ENCODE data around the gene HLX.

HLX gene

GRCh38 chr1:220882061-220882891 lies 3.0 kb downstream of the HLX start:
- DNase-seq (ENCODE audit: low read depth in 2 of 2), result no peak

- DNase-seq (ENCODE audit: low read depth in 2 of 2), result no peak
These were observed 5.1 kb downstream of the HLX start for GRCh38 chr1:220884109-220884980.

DNA sequence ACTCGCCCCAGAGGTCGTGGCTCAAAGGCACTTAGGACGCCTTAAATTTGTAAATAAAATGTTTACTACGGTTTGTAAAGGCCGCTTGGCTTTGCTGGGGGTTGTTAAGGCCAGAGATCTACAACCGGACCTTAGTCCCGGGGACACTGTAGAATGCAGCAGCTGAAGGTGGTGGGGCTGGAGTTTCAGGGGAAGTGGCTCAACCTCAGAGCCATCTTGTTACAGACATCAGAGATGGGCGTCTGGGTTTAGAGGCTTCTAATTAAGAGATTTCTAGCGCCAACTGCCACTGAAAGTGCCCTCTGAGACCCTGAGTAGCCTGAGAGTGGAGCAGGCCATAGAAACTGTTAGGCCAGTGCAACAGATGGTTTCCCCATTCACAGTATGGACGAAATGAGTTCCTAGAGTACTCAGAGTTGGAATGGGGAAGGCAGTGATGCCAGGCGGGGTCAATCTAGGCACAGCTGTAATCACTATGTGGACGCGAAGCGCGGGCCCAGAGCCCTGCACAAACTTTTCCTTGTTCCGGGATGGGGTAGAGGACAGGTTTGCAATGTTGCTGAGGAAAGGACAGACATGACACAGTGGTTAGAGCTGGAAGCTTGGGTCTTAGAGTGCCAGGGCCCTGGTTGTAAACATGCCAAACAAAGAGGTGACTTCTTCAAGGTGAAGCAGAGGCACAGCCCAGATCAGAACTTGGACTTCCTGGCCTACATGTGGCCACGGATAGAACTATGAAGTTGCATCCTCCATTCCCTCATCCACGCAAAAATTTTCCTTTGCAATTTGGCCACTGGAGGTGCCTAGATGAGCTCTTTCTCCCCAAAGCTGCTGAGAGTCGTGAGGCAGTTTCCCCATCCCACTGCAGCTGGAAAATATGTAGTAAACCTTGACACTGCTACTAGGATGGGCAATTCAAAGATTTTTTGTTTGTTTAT lies 6.0 kb downstream of the HLX start:
- no peak for DNase-seq (ENCODE audit: low read depth in 2 of 2)

- no peak for DNase-seq (ENCODE audit: low read depth in 2 of 2)
These were observed 6.7 kb downstream of the HLX start for GRCh38 chr1:220885971-220886370.

GRCh38 chr1:220886470-220887201 lies 7.4 kb downstream of the HLX start:
- DNase-seq (ENCODE audit: low read depth in 2 of 2), result no peak

DNA sequence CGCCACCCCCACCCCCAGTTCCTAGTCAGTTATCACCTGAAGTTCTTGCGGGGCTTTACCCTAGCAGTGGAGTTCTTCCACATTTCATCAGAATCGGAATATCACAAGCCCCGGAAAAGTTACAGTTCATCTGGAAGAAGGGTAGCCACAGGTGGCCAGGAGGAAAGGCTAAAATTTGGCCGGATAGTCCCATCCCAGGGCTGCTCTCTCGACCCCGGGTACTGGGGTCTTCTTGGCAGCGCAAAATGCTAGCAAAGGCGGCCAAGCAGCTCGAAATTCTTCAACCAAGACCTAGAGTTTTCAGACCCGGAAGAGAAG lies 7.9 kb downstream of the HLX start:
- no peak for DNase-seq (ENCODE audit: low read depth in 2 of 2)

DNA sequence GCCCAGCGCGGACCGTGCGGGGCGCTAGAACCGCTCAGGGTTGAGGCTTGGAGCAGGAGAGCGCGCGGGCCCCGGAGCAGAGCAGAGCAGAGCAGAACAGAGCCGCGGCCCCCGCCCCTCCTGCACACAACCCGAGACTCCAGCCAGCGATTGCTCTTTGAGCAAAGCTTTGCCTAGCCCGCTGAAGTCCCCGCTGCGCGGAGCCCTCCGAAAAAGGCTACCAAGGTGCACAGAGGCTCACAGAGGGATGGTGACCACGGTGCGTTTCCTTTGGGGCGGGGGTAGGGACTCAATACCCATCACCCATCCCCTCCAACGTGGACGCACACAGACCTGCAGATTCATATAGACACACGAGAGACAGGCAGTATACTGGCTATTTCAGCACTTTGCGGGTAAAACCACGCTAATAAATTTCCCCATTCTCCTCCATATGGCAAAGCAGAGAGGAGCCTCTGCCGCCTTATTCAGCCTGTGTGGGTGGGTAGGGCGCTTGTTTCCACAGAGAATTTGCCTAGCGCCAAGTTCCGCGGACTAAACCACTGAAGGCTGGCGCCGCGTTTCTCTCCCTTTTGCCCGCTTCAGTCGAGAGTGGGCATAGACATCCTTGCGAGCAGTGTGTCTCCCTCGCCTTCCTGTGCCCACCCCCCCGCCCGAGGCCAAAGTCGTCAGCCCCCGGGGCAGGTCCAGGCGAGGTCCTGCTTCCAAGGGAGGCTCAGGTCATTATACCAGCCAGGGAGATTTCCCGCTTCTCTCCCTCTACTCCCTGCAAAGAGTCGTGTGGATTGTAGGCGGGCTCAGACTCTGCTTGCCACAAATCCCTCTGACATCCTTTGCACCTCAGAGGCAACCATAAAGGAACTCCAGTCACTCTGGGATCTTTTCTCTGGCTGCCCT lies 8.5 kb downstream of the HLX start:
- DNase-seq (ENCODE audit: low read depth in 2 of 2), result no peak

GRCh38 chr1:220888417-220888986 lies 9.3 kb downstream of the HLX start:
- no peak for DNase-seq (ENCODE audit: low read depth in 2 of 2)

GRCh38 chr1:220889333-220889732 lies 10.1 kb downstream of the HLX start:
- DNase-seq (ENCODE audit: low read depth in 2 of 2), result no peak

DNA sequence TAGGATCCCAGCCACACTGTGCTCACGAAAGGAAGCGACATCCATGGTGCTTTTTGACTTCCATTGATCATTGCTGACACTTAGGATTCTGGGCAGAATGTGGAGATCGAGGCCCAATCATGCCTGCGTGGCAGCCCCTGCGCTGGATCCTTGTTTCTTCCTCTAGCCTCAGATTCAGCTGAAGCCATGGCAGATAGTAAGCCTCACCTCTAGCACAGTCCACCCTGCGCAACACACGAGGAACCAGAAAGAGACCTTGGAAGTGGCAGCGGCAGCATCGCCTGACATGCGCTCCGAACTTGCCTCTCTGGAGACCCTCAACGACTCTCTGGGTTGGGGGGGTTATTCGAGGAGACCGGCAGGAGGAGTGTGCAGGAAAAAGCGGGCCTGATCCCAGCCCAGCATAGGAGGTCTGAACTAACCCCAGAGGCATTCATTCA lies 10.6 kb downstream of the HLX start:
- DNase-seq (ENCODE audit: low read depth in 2 of 2), result no peak

- no peak for DNase-seq (ENCODE audit: low read depth in 2 of 2)
These were observed 11.4 kb downstream of the HLX start for GRCh38 chr1:220890602-220891001.

DNA sequence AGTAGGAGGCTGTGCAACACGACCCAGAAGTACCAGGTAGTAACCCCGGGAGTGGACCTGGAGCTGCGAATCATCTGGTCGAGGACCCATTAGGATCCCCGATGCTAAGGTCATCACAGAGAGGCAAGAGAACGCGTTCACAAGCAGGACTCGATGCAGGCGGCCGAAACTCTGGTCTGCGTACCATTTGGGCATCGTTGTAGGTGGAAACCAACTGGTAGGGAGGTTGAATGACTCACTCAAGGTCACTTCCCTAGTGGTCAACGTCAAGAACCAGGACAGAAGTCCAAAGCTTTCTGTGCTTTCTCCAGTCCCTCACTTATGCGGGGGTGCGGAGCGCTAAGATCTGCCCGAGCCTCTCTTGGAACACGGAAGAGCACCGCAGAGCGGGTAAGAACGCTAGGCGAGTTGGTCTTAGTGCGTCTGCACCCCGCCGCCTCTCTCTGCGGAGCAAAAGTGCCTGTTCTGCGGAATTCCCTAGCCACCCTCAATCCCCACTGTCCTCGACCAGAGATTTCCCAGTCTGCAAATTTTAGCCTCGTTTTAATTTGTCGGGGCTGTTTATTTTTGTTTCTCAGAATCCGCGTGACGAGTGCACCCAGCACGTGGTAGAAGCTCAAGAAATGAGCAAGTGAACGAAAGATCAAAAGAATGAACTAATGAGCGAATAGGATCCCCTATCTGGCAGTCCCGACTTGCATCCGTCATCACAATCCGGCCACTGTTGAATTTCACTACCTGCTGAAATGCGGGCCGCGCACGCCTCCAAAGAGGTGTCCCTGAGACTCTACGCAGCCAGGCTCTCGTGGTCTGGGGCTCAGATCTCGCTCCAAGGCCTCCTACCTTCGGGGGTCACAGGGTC lies 12.2 kb downstream of the HLX start:
- no peak for DNase-seq (ENCODE audit: low read depth in 2 of 2)

- no peak for DNase-seq (ENCODE audit: low read depth in 2 of 2)
These were observed 12.8 kb downstream of the HLX start for GRCh38 chr1:220892086-220892376.

DNA sequence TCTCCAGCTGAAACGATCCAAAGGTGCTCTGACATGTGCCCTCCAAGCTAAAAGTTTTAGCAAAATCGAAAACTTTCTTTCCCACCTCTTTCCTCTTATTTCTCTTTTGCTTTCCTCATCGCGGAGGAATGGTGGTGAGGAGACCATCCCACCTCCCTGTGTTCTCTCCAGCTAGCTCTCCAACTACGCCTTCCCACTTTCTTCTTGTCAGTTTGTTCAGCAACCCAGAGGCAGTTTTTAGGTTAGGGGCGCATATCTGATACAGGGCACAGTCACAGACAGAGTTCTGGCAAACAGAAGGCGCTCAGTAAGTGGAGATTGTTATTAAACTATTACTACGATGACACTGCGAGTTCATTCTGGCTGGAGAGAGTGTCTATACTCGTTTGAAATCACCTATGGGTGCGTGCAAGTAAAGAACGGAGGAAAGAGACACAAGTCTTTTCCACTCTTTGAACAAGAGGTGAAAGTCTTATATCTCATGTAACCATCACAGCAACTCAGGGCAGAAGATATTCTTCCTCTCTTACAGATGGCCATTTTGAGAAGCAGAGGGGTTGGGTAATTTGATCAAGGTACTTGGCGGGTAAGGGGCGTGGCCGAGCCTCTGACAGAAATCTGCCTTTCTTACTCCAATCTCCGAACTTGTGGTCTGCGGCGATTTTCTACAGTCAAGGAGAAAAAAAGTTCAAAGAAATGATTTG lies 13.9 kb downstream of the HLX start:
- no peak for DNase-seq (ENCODE audit: low read depth in 2 of 2)

DNA sequence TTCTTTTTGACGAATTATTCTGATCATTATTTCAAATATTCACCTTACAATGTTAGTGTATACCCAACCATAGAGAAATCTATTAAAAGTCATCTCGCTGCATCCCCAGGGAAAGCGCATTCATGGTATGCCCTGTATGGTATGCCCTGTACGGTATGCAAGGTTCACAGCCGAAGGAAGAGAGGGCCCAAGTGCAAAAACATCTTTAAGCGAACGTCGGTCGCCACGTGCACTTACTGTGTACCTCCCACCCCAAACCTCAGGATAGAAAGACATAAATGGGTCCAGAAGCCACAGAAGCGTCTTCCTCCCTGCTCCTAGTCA lies 14.4 kb downstream of the HLX start:
- DNase-seq (ENCODE audit: low read depth in 2 of 2), result no peak

DNA sequence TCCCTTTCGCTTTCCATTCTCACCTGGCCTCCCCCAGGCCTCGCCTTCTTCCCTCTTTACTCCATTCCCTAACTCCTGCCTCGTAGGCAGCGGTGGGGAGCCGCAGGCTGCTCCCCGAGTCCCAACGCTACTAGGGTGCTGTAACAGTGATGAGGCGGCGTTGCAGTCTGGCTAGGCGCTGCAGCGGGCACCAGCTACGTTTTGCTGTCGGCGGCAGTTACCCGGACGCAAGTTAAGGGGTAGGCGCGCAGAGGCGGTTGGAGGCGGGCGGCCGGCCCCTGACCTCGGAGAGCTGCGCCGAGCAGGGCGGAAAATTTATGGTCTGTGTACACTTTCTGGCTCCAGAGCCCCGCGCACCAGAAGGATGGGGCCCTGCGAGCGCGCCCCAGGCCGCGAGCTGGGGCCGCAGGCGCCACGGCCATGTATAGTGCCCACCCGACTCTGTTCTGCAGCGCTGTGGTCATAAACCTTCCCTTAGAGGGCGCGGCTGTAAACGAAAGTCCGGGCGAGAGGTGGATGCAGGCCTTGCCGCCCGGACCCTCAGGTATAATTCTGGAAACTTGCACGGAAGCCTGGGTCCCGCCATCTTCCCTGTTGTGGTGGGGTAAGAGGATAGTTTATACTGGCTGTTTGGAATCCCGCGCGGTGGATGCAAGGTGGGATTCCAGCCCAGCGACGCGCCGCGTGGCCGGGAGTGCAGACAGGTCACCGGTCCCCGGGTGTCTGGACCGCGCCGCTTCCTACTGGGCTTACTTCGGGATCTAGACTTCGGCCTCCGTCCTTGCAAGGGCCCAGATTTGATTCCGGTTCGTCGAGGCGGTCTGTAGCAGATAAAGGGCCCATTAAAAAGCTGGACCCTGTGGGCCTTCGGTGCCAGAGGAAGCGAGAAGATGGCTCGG lies 15.0 kb downstream of the HLX start:
- no peak for DNase-seq (ENCODE audit: low read depth in 2 of 2)

DNA sequence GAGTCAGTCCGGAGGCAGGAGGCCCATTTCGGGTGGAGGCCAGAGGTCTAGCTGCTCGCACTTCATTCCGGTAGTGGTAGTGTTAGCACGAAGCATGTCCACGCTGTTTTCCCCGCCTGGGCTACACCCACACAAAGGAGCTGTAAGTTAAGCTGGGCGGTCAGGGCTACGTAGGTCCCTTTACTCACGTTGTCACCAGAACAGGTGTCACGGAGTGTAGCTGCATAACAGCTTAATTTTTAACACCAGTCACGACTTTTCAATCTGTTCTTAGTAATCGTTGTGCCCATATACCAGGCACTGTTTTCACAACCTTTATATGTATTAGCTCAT lies 15.6 kb downstream of the HLX start:
- DNase-seq (ENCODE audit: low read depth in 2 of 2), result no peak

Data from stimulated activated CD8-positive, alpha-beta memory T cell treated with anti-CD3 and anti-CD28 coated beads, Interleukin-15, amount 100 ng/mL, for 48 hours (primary cell).